ENCODE results near the gene TKFC.

The TKFC gene

GRCh38 chr11:61332797-61333549, at the start of gene TKFC, which contains the start of gene DDB1:
TKFC (plus strand) TSS chr11:61333228; CDS start chr11:61334729, 1,501 bp downstream.
DDB1 (minus strand) TSS chr11:61333105; CDS start chr11:61332968, 137 bp downstream.
- peak within 1 kb of the TSS; percentile 95 for H3K4me3 ChIP-seq (ENCODE audit: low read depth, low read length)
- no peak for DNase-seq (ENCODE audit: low read depth, low spot score)
- POLR2A ChIA-PET: interaction anchor here (1.5 to 1.8 kb wide), 3 partner anchors 29 to 53 kb away, joined by 6 to 9 read pairs (median 6); partner anchors contain the start of genes CYB561A3 and TMEM138
- CTCF ChIA-PET: interaction anchor here (1.2 to 10.1 kb wide), 7 partner anchors 9 to 102 kb away, joined by 3 to 926 read pairs (median 5); partner anchors contain the start of genes CYB561A3, TMEM138 and TMEM216
- TF ChIP-seq, protein P1, sequence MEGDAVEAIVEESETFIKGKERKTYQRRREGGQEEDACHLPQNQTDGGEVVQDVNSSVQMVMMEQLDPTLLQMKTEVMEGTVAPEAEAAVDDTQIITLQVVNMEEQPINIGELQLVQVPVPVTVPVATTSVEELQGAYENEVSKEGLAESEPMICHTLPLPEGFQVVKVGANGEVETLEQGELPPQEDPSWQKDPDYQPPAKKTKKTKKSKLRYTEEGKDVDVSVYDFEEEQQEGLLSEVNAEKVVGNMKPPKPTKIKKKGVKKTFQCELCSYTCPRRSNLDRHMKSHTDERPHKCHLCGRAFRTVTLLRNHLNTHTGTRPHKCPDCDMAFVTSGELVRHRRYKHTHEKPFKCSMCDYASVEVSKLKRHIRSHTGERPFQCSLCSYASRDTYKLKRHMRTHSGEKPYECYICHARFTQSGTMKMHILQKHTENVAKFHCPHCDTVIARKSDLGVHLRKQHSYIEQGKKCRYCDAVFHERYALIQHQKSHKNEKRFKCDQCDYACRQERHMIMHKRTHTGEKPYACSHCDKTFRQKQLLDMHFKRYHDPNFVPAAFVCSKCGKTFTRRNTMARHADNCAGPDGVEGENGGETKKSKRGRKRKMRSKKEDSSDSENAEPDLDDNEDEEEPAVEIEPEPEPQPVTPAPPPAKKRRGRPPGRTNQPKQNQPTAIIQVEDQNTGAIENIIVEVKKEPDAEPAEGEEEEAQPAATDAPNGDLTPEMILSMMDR (IDR thresholded peaks at IDR 0.05; ENCODE audit: insufficient read depth, low read length, missing control alignments): no peak

- no peak overlapping the region for H3K4me3 ChIP-seq (ENCODE audit: low read depth, low read length)
- CTCF ChIA-PET: interaction anchor here (0.7 to 2.6 kb wide), 3 partner anchors 10 to 29 kb away, joined by 3 to 7 read pairs (median 3); no protein-coding TSS in a partner anchor
- TF ChIP-seq, protein P1 (IDR thresholded peaks at IDR 0.05; ENCODE audit: insufficient read depth, low read length, missing control alignments): no peak
- POLR2A ChIA-PET: no interaction called here
- DNase-seq (ENCODE audit: low read depth, low spot score): no peak
Measured at GRCh38 chr11:61283613-61284012, 49.4 kb upstream of the TKFC start.

DNA sequence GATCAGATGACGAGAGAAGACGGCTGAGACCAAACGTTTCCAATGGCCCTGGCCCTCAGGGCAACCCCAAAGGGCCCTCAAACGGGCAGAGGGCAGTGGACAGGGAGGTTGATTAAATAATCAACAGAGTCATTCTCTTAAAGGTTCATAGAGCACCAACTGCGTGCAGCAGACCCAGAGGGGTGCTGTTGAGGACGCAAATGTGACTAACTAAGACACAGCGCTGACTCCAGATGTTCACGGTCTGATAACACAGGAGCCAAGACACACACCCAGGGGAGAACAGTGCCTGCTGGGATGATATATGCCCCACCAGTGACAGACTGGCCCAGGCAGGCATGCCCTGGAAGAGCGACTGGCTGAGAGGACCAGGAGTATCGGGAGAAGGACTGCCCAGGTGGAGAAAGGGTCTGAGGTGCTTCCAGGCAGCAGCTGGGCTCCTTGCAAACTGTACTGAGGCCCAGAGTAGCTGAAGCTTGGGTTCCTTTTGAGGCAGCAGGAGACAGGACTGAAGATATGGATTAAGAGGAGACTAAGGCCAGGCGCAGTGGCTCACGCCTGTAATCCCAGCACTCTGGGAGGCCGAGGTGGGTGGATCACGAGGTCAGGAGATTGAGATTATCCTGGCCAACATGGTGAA, 45.6 kb upstream of the TKFC start:
- TF ChIP-seq, protein P1 (IDR thresholded peaks at IDR 0.05; ENCODE audit: insufficient read depth, low read length, missing control alignments): no peak
- POLR2A ChIA-PET: no interaction called here
- CTCF ChIA-PET: no interaction called here
- H3K4me3 ChIP-seq (ENCODE audit: low read depth, low read length): no peak overlapping the region
- DNase-seq (ENCODE audit: low read depth, low spot score): no peak

DNA sequence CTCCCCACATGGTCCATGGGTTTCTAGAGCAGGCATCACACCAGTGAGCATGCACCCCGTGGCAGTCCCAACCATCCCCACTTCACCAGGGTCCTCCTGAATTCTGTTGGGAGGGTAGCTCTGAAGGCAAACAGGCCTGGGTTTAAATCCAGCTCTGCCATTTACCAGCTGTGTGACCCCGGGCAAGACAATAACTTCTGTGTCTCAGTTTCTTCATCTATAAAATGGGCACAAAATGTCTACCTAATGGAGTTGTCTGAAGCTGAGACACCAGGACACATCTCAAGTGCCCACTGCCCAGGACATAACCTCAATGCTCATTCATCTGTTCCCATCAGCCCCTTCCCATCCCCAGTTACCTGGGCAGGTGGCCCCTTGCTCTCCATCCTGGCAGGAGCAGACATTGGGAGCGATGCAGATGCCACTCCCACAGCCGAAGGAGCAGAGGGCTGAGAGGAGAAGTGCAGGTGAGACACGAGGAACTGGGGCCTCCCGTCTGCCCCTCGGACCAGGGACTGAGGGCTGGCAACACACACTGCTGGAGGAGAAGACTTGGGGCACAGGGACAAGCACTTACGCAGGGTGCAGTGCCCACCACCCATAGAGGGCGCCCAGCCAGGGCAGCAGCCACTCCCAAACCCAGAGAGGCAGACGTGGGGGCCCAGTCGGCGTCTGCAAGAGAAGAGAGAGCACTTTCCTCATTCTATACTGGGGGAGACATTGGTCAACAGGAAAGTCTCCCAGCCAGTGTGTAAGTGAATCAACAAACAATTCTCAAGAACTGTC, 41.9 kb upstream of the TKFC start:
- TF ChIP-seq, protein P1 (IDR thresholded peaks at IDR 0.05; ENCODE audit: insufficient read depth, low read length, missing control alignments): no peak
- POLR2A ChIA-PET: no interaction called here
- CTCF ChIA-PET: interaction anchor here (1.8 kb wide), 1 partner anchor 30 kb away, joined by 3 read pairs; no protein-coding TSS in a partner anchor
- no peak overlapping the region for H3K4me3 ChIP-seq (ENCODE audit: low read depth, low read length)
- DNase-seq (ENCODE audit: low read depth, low spot score): no peak

DNA sequence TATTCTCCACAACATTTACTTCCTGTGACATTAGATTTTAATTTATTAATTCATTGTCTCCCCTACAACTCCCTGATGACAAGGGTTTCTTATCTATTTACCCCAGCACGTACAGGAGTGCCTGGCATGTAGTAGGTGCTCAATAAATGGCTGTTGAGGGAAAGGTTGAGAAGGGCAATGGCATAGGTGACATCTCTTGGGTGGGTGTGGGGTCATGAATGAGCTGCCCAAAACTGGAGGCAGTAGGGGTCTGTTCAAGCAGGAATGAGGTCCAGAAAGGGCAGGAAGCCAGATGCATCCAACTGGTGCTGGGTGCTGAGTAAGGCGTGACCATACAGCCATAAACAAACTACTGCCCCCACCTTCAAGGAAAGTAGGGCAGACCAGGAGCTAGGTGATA, 40.7 kb upstream of the TKFC start:
- POLR2A ChIA-PET: no interaction called here
- TF ChIP-seq, protein P1 (IDR thresholded peaks at IDR 0.05; ENCODE audit: insufficient read depth, low read length, missing control alignments): no peak
- no peak overlapping the region for H3K4me3 ChIP-seq (ENCODE audit: low read depth, low read length)
- no peak for DNase-seq (ENCODE audit: low read depth, low spot score)
- CTCF ChIA-PET: interaction anchor here (1.0 to 2.4 kb wide), 2 partner anchors 17 to 38 kb away, joined by 3 to 8 read pairs; no protein-coding TSS in a partner anchor
